OCI-LY1 (cell line): ENCODE data around the gene FAM83C.

Experiments
- H2AFZ ChIP-seq: fragments of 200-600 bp; sonication (generic), shearing (Covaris generic); 2 replicates; pipeline ENCODE4 v1.6.0; 2014; ENCODE audit warnings: antibody characterized with exemption, mild to moderate bottlenecking, low read length
- H3F3A ChIP-seq: fragments of 200-600 bp; sonication (generic), shearing (Covaris generic); 2 replicates; pipeline ENCODE4 v1.6.0; 2014; ENCODE audit warnings: mild to moderate bottlenecking, antibody characterized with exemption, low read length, moderate library complexity; ENCODE audit not compliant: insufficient read depth
- H3K27ac ChIP-seq: fragments of 200-600 bp; sonication (generic); 2 replicates; pipeline ENCODE4 v1.5.1; 2014; ENCODE audit warnings: low read length, mixed run types, mild to moderate bottlenecking, low read depth; ENCODE audit not compliant: poor library complexity, severe bottlenecking
- H3K27me3 ChIP-seq: fragments of 200-600 bp; sonication (generic); 2 replicates; pipeline ENCODE4 v1.6.0; 2014; ENCODE audit warnings: antibody characterized with exemption, mild to moderate bottlenecking, low read length, moderate library complexity; ENCODE audit not compliant: insufficient read depth
- H3K36me3 ChIP-seq: fragments of 200-600 bp; sonication (generic); 2 replicates; pipeline ENCODE4 v1.6.1; 2014; ENCODE audit warnings: mild to moderate bottlenecking, antibody characterized with exemption, low read length, moderate library complexity, mixed read lengths; ENCODE audit not compliant: insufficient read depth
- H3K4me1 ChIP-seq: fragments of 200-600 bp; sonication (generic); 2 replicates; pipeline ENCODE4 v1.5.1; 2014; ENCODE audit warnings: mild to moderate bottlenecking, low read length, moderate library complexity; ENCODE audit not compliant: insufficient read depth, severe bottlenecking
- H3K4me2 ChIP-seq: fragments of 200-600 bp; sonication (generic), shearing (Covaris generic); 2 replicates; pipeline ENCODE4 v1.6.1; 2014; ENCODE audit warnings: low read length
- H3K4me3 ChIP-seq: fragments of 200-600 bp; sonication (generic); 2 replicates; pipeline ENCODE4 v1.5.1; 2014; ENCODE audit warnings: low read length, low read depth, mild to moderate bottlenecking, mixed read lengths; ENCODE audit not compliant: poor library complexity, severe bottlenecking
- H3K79me2 ChIP-seq: fragments of 200-600 bp; shearing (Covaris generic); 2 replicates; pipeline ENCODE4 v1.6.1; 2016; ENCODE audit warnings: mixed run types, low read length, mixed read lengths; ENCODE audit not compliant: insufficient read depth
- H3K9ac ChIP-seq: fragments of 200-600 bp; sonication (generic), shearing (Covaris generic); 2 replicates; pipeline ENCODE4 v1.6.1; 2014; ENCODE audit warnings: mild to moderate bottlenecking, low read length, mixed read lengths
- H3K9me2 ChIP-seq: fragments of 200-600 bp; sonication (generic), shearing (Covaris generic); 2 replicates; pipeline ENCODE4 v1.6.1; 2014; ENCODE audit warnings: low read depth, mild to moderate bottlenecking, low read length, mixed read lengths
- H3K9me3 ChIP-seq: fragments of 200-600 bp; shearing (Covaris generic); 2 replicates; pipeline ENCODE4 v1.6.1; 2014; ENCODE audit warnings: low read length, mixed read lengths
- H4K20me1 ChIP-seq: fragments of 200-600 bp; sonication (generic), shearing (Covaris generic); 2 replicates; pipeline ENCODE4 v1.6.0; 2016; ENCODE audit warnings: mild to moderate bottlenecking, low read length; ENCODE audit not compliant: insufficient read depth
- CTCF ChIP-seq: fragments of 200-600 bp; sonication (generic), shearing (Covaris generic); IDR thresholded peaks from 2 replicates; pipeline ENCODE4 v1.5.1; 2017; ENCODE audit warnings: mild to moderate bottlenecking, antibody characterized with exemption, low read length, moderate library complexity, mixed read lengths
- EZH2 ChIP-seq: fragments of 200-600 bp; sonication (generic), shearing (Covaris generic); IDR thresholded peaks from 2 replicates; pipeline ENCODE4 v1.8.0; 2017; ENCODE audit warnings: borderline replicate concordance, mixed run types, mild to moderate bottlenecking, antibody characterized with exemption, low read length, moderate library complexity, mixed read lengths

Gene FAM83C

GRCh38 chr20:35295674-35296073 is 3.4 kb upstream of the FAM83C start:
- no peaks in the 10 kb centered on the region for H4K20me1 ChIP-seq
- peaks cover 4% of the 10 kb centered on the region for H3K27me3 ChIP-seq
- H3K9me2 ChIP-seq: no peaks in the 10 kb centered on the region
- no peak overlapping the region for H3K4me3 ChIP-seq
- no peaks in the 10 kb centered on the region for H3K4me1 ChIP-seq
- H3K4me2 ChIP-seq: no peak overlapping the region
- no peak overlapping the region for H2AFZ ChIP-seq
- H3K9me3 ChIP-seq: no peaks in the 10 kb centered on the region
- no peak overlapping the region for H3K27ac ChIP-seq
- no peaks in the 10 kb centered on the region for H3F3A ChIP-seq
- no peak overlapping the region for H3K9ac ChIP-seq
- no peaks in the 10 kb centered on the region for H3K79me2 ChIP-seq
- no peak for TF ChIP-seq CTCF
- TF ChIP-seq EZH2: no peak
- H3K36me3 ChIP-seq: no peaks in the 10 kb centered on the region

DNA sequence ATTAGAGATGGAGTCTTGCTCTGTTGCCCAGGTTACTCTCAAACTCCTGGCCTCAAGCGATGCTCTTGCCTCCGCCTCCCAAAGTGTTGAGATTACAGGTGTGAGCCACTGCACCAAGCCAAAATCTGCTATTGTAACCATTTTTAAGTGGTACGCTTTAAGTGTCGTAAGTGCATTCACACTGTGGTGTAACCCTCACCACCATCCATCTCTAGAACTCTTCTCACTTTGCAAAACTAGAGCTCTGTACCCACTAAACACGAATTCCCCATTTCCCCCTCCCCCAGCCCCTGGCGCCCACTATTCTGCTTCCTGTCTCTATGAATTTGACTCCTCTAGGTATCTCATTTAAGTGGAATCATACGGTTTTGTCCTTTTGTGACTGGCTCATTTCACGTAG is 2.8 kb upstream of the FAM83C start:
- no peak for TF ChIP-seq CTCF
- no peak for TF ChIP-seq EZH2
- Histone ChIP-seq H3K79me2 (no peaks in the 10 kb centered on the region), H3K4me3 (no peak overlapping the region), H3K9me3 (no peaks in the 10 kb centered on the region), H3F3A (no peaks in the 10 kb centered on the region), H3K4me1 (no peaks in the 10 kb centered on the region), H2AFZ (no peak overlapping the region), H3K27me3 (peaks cover 4% of the 10 kb centered on the region), H3K27ac (no peak overlapping the region), H3K4me2 (no peak overlapping the region), H4K20me1 (no peaks in the 10 kb centered on the region), H3K9ac (no peak overlapping the region), H3K9me2 (no peaks in the 10 kb centered on the region), H3K36me3 (no peaks in the 10 kb centered on the region)

GRCh38 chr20:35294293-35294685 is 2.1 kb upstream of the FAM83C start:
- Histone ChIP-seq H3F3A (no peaks in the 10 kb centered on the region), H4K20me1 (no peaks in the 10 kb centered on the region), H2AFZ (no peak overlapping the region), H3K79me2 (no peaks in the 10 kb centered on the region), H3K4me1 (no peaks in the 10 kb centered on the region), H3K9ac (no peak overlapping the region), H3K4me3 (no peak overlapping the region), H3K9me3 (no peaks in the 10 kb centered on the region), H3K36me3 (no peaks in the 10 kb centered on the region), H3K9me2 (no peaks in the 10 kb centered on the region), H3K27me3 (peaks cover 4% of the 10 kb centered on the region), H3K27ac (no peak overlapping the region), H3K4me2 (no peak overlapping the region)
- no peak for TF ChIP-seq CTCF
- TF ChIP-seq EZH2: no peak
